ENCODE data around the gene LARP4.

LARP4 gene

GRCh38 chr12:50527359-50527726 lies 126.7 kb downstream of the LARP4 start:
- DNase-seq = no peak

- DNase-seq = no peak
Measured at GRCh38 chr12:50528800-50529199, 128.1 kb downstream of the LARP4 start.

- peak; percentile 66 to 70 for DNase-seq
Measured at GRCh38 chr12:50529345-50529744, 128.7 kb downstream of the LARP4 start.
